Renal cortex interstitium (tissue), 11 donors: ENCODE measurements around the gene LCP1. TPM values are rescaled to one million over a fixed set of nuclear protein-coding genes. Genes with fewer than 3 reads are reported as not detected.

Experiments
- DNase-seq, 11 donors: peaks; one replicate each; pipeline ENCODE4 v3.0.0-alpha.2; 2013; ENCODE audit warnings: low read depth in 9 of 11, low spot score in 4 of 11; ENCODE audit errors: extremely low read depth in 1 of 11
- polyA plus RNA-seq, 3 donors: library from polyadenylated mRNA; unstranded; fragments of 120-200 nt; gene quantifications; one replicate each; pipeline ENCODE4 v1.2.1, GENCODE V29; 2013; ENCODE audit not compliant: insufficient read length in 3 of 3

The LCP1 gene
- polyA plus RNA-seq, 3 donors = 8.7 to 11.5 (median 9.7) TPM

DNA sequence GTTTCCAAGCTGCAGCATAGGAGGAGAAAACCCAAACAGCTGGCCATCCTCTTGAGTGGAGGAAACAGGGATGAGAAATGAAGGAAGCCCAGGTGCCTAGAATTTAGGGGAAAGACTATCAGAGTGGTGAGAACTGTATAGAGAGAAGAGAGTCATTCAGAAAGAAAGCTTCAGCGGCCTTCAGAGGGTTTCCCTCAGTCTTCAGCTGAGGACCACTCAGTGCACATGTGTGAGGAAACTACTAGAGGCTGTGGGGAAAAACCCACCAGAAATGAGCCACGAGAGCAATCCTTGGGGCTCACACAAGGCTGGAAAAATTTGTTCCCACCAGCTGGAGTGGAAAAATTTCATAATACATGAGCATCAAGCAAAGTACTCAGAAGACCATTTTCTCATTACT, 41.9 kb downstream of the LCP1 start:
- DNase-seq = no peak

DNA sequence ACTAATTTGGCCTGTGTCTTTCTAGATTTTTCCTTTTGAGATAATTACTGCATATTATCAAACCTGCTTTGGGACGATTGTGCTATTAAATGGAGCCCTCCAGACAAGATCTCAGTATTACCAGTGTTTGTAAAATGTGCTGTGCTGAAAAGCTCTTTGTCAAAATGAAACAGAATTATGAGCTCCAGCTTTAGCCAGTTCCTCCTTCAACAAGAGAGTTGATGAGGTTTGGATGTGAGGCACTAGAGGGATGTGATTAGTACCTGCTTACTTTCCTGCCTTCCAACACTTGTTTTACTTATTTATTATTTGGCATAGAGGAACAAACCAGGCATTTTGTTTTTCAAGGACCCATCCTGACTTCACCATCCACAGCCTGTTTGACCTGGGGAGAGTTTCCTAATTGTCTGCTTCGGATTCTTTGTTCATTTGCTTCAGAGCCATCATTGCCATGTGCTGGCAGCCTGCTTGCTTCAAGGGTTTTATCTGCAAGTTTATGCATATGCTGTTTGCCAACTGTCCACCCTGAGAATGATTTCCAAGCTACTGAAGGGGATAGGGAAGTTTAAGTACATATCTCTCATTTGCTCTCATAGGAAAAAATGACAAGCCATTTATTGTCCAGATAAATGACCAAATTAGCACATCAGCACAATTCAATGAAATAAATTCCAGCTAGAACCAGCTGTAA, 44.2 kb downstream of the LCP1 start:
- no peak for DNase-seq

DNA sequence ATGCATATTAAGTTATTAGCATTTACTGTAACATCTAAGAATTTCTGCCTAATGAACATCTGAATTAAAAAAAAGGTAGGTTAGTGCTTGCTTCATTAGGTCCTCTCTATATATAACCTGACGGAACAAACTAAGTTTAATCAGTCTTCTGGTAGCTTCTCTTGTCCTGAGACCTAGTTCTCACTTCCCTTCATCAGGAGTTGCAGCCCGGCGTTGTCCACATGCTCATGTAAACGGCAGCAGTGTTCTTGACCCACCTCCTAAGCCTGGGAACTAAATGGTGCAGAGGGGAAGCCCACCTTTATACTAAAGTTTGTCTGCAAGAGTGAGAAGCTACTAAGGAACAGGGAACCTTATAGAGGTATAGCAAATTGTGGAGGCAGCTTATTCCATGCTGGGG, 45.3 kb downstream of the LCP1 start:
- DNase-seq = no peak

DNA sequence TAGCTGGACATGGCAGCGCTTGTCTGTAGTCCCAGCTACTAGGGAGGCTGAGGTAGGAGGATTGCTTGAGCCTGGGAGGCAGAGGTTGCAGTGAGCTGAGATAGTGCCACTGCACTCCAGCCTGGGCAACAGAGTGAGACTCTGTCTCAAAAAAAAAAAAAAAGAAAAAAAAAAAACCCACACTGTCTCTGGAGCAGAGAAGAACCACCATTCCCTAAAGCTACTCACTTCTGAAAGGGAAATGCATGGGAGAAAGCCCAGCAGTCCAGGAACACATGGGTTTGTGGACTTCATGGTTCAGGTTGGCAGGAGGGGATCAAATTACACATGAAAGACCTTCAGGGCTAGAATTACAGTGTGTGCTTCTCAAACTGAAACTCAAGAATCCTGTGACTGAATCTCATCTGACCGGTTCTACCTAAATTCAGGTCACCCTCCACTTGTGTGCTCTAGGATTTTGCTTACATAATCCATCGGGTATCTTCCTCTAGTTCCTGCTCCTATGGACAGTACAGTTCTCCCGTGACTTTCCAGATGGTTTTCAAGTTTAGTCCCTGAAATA, 46.9 kb downstream of the LCP1 start:
- peak; percentile 43 to 86 (median 67) for DNase-seq

DNA sequence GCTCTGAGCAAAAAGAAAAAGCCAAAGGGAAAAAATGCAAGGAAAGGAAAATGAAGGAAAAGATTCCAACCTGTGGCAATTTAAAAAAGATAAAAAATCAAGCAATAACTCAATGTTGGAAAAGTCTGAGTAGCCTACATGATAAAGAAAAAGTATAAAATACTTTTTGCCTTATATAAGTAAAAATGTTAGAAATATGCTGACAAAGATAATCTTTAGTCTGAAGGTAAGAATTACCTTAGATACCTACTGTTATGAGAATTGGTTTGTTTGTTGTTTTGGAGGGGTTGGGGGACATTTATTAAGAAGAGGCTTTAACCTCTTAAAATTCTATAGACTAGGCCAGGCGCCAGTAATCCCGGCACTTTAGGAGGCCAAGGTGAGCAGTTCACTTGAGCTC, 47.5 kb downstream of the LCP1 start:
- no peak for DNase-seq

DNA sequence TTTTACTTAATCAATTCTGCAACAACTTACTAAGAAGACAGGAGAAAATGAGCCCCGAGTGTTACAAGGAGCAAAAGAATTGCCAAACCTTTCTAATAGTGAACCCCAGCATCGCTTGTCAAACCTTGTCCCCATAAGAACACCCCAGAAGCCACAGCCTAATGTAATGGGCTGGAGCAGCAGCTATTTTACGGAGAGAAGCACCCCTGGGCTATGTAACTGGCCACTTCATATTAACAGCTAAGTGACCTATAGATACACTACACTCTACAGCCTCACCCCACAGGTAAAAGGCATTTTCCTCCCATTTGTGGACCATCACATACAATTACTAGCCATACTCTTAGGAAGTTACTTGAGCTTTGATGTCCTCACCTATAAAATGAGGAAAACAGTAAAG, 49.9 kb downstream of the LCP1 start:
- no peak for DNase-seq

DNA sequence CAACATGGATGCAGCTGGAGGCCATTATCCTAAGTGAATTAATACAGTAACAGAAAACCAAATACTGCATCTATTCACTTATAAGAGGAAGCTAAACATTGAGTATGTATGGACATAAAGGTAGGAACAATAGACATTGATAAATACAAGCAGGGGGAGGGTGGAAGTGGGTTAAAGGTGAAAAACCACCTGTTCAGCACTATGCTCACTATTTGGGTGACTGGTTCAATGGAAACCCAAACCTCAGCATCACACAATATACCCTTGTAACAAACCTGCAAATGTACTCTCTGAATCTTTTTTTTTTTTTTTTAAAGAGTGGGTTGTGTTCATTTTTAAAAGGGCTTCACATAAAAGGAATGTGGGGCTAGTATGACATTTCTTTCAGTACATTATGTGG, 50.3 kb downstream of the LCP1 start:
- no peak for DNase-seq

DNA sequence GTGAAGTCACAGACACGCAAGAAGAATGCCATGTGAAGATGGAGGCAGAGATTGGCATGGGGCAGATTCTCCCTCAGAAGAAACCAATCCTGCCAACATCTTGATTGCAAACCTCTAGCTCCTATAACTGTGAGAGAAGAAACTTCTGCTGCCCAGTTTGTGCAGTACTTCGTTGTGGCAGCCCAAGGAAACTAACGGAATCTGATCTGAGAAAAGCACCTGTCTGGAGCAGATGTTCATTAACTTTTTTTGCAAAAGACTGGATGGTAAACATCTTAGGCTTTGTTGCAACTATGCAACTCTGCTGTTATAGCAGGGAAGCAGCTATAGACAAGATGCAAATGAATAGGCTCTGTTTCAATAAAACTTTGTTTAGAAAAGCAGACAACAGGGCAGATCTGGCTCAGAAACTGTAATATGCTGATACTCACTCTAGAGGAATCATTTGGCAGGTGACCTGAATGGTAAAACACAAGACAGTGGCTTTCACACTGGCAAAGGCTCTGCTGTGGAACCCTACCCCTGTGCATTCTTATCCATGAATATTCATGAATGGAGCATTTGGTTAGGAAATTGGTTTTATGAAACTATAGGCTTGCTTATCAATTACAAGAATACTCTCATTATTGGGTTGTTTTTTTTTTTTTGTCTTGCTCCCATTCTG, 51.9 kb downstream of the LCP1 start:
- DNase-seq = no peak

DNA sequence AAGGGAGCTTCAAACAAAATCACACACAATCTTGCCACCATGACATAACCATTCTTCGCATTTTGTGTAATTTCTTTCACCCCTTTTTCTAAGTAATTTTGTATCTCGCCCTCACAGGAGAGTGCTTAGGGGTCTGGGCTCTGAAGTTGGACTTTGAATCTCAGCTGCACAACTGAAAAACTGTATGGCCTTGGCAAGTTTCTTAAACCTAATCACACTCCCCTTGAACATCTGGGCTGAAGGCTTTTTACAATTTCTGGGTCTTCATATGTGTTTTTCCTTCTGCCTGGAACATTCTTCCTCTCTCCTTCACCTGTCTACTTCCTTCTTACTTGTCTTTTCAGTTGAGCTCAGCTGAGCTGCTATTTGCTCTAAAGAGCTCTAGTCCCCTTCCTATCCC, 52.9 kb downstream of the LCP1 start:
- no peak for DNase-seq

DNA sequence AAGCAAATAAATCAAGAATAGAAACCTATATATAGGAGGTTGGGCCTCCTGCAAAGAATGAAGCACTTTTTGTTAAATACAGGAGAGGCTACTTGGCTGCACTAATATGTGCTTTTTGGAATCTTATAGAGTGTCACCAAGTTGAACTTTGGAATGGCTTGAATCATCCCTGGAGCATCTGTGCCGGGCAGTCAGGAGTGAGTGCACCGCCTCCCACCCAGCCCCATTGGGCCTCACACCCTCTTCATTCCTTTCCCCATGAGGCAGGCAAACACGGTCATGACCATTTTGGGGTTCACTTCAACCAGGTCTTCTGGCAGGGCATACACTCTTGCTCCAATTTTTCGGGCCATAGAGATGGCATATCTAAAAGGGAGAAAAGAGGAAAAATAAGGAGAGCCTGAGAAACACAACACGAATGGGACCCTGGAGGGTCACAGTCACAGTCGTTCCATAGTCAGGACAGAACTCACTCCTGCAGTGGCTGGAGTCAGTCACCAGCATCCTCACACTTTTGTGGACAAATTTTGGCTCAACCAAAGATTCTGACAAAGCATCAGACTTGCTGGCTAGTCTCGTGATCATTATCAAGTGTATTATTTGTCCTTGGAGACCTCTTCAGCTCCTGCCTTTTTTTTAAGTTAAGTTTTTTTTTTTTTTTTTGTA, 54.5 kb downstream of the LCP1 start:
- no peak for DNase-seq

DNA sequence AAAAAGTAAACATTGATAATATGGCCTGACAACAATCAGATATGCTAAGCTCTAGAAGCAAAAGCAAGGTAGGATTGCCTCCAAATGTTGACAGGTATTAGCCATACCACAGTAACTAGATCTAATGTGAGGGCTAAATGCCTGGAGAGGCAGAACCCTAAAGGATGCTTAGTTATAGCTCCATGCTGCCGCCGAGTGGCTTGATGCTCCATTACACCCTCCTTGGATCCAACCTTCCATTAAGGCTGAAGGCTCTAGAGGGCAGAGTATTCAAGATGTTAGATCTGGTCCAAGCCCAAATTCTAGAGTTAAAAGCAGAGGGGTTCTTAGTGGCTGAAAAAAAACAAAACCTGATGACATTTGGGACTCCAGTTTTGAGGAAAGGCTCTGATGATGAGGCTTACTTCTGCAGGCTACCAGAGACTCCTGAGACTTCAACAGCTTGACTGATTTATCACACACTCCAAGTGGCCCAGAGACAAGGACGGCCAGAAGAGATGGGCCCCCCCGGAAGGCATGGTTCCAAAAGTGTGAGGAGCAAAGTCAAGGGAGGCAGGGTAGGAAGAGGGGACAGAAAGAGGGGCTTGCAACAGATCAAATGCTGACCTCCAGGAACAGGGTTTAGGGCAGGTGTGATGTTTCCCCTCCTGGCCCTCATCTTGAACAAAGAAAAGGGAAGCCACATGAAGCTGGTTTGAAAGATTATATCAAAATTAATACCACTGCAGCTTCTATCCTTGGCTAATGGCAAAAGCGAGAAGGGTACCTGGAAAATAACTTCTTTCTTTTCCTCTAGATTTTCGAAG, 55.2 kb downstream of the LCP1 start:
- DNase-seq = peak; percentile 55 to 81 (median 69)

DNA sequence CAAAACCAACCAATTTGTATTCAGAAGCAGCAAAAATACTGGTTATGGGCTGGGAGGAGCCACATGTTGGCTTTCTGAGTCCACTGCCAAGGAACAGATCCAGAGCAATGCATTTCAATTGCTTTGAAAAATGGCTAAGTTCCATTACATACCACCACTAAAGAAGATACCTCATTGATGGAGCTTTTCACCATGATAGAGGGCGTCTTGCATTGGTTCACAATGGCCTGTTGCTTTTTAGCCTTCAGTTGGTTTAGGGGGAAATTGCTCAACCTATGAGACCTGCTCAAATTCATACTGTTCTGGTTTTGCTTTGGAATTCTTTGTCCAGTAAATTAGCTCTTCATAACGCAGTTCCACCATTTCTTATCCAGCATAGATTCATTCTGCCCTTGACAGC, 55.9 kb downstream of the LCP1 start:
- no peak for DNase-seq

DNA sequence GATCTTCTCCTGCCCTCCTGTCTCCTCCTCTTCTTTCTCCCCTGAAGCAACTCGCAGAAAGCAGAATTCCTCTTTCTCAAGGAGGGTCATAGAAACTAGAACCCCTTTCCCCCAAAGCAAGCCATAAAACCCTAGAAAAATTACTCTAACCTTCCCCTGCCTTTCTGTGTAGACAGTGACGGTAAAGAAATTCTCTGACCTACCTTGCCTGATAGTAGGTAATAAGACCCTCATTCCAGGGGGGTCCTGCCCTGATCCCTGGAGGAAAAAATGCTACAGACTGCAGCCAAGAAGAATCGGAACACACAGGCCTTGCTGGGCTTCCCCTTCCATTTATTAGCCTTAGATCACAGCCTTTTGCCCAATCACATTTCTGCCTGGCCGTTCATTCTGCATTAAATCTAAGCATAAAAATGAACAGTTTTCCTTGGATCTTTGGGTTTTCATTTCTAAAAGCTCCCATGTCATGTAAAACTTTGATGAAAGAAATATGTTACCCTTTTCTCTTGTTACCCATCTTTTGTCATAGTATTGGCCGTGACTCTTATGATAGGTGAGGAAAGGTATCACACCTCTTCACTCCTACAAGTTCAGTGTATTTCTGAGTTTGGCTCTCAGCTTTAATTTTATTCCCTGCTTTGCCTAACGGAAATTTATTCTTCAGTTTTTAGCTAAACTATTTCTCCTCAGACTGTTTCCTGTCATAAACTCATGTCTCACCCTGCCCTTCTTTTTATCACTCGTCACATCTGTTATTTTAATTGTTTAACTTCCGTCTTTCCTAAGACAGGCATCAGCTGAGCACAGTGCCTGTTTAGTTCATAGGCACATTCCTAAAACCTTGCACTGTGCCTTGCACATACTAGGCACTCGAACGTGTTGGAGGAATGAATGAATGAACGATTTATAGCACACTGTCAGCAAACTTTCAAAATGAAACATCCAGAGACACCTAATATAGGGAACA, 56.7 kb downstream of the LCP1 start:
- DNase-seq = no peak

DNA sequence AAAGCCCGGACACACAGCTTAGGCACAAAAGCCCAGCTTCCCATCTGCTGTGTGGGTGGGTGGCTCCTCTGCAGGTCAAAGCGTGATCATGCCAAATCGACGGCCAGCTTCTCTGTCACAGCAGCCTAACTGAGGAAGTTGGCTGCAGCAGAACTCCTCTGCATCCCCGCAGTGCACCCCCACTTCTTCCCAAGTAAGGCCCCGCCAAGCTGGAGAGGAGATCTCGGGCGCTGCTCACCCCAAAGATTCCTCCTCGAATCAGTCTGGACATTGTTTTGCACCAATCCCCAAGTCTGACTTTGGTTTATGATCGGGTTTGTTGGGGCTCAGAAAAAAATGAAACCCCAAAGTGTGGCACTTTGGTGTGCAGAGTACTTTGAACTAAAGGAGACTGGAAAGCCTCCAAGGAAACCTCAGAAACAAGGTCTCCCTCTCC, 57.4 kb downstream of the LCP1 start:
- DNase-seq = no peak

DNA sequence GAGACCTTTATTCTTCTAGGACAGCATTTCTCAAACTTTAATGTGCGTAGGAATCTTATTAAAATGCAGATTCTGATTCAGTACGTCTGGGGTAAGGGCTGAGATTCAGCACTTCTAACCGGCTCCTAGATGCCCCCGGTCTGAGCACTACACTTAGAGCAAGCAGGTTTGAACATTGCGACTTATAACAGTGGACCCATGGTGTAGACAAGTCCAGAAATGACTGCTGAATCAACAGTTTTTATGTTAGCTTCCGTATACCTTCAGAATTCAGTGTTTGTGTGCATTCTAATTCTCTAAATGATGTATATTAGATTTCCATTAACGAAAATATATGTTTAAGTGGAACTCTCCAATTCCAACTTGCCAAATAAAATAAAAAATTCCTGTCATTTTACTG, 59.7 kb downstream of the LCP1 start:
- DNase-seq = no peak

DNA sequence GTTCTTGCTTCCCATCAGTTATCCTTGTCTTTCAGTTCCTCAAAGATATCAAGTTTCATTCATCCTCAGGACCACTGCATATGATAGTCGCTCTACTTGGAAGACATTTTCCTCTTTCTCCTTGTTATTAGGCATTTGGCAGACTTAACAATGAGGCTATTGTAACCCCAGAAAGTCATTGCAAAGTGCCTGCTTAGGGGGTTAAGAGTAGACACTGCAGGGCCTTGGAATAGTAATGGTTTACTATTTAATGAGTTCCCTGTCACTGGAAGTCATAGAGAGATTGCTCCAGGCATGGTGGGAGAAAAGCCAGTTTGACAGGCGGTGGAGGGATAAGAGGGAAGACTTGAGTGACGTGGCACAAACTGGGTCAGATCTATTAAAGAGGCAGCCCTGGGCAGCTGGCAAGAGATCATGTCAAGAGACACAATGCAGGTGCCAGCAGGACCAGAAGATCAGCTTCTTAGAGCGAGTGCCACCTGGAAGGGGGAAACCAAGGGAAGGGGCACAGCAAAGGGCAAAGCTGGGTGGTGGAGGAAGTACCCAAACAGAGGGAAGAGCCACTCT, 60.3 kb downstream of the LCP1 start:
- DNase-seq = no peak

DNA sequence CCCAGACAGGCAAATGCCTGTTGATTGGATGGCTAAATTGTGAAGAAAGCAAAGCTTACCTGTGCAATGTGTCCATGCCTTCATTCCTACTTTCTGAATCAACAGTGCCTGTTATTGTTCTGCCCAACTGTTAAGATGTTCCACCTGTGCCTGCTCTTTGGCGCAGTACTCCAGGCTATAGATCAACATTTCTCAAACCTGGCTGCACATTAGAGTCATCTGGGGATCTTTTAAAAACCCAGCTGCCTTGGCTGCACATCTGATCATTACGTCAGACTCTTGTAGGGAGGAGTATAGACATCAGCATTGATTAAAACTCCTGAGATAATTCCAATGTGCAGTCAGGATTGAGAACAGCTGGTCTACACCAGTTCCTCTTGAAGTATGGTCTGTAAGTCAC, 60.9 kb downstream of the LCP1 start:
- no peak for DNase-seq
